Stimulated activated CD4-positive, alpha-beta T cell treated with anti-CD3 and anti-CD28 coated beads, Interleukin-12 subunit alpha, Interleukin-12 subunit beta, amount 100 ng/mL, for 4 hours (primary cell): ENCODE measurements around the gene EPB41.

ENCODE experiments used
- DNase-seq: peaks from one replicate; pipeline ENCODE4 v3.0.0-alpha.2; 2020

EPB41 gene

GRCh38 chr1:28891256-28891655, 23.1 kb upstream of the EPB41 start:
- no peak for DNase-seq

DNA sequence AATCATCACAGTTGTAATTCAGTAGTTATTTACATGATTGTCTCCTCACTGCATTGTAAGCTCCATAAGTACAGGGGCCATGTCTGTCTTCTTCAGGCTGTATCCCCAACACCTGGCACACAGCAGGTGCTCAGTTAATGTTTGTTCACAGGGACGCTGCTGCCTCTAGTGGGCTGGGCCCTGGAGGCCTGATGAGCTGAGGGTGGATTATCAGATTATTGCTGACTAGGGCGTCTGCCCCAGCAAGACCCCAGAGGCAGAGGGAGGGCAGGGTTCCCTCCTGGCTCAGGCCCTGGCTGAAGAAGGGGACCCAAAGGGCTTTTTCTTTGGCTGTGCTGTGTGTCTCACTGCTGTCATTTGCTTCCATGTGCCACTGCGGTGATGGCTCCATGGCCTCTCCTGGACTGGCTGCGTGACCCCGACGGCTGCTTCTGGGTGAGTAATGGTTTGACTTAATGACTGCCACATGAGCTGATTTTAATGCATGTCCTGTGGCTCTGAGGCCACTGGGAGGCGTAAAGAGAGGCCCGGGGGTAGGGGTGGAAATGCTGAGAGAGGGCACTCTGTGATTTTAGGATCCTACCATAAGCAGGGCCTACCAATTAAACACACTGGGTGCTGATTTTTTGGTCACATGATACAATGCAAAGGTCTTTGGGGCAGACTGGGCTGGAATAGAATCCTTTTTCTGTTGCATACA, 20.8 kb upstream of the EPB41 start:
- no peak for DNase-seq

DNA sequence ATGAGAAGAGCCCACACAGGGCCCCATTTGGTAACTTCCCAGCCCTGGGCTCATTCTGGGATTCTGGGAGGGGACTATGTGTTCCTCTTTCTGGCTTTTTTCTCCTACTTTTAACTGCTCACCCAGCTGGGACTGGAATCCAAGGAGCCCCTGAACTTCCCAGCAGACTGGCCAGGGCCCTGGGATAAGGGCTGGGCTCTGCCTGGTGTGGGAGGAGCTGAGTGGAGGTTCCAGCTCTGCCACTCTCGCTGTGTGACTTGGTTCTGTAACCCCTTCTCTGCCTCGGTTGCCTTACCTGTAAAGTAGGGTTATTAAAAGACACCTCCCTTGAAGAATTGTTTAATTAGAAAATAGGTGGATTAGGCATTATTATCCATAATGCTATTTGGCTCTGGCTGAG, 19.6 kb upstream of the EPB41 start:
- no peak for DNase-seq

- no peak for DNase-seq
Observed at GRCh38 chr1:28895896-28896608, 18.3 kb upstream of the EPB41 start.

- DNase-seq, result no peak
Observed at GRCh38 chr1:28896609-28896986, 17.8 kb upstream of the EPB41 start.

- DNase-seq, result no peak
Observed at GRCh38 chr1:28897789-28898188, 16.6 kb upstream of the EPB41 start.

GRCh38 chr1:28898405-28898881, 15.9 kb upstream of the EPB41 start:
- DNase-seq, result no peak

GRCh38 chr1:28899267-28899666, 15.1 kb upstream of the EPB41 start:
- DNase-seq, result no peak

- DNase-seq, result no peak
Observed at GRCh38 chr1:28900562-28900961, 13.8 kb upstream of the EPB41 start.

DNA sequence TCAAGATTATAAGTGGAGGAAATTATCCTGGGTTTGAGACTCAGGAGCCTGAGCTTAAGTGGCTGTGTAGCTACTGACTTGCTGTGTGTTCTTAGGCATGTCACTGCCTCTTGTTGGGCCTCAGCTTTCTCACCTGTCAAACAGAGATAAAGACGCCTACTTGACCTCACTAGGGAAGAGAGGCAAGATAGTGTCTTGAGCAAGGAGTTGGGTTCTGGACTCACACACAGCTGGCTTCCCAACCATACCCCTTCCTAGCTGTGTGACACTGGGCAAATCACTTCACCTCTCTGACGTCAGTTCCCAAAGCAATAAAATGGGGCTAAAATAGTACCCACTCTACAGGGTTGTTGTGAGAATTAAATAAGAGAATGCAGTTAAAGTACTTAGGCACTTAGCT, 11.6 kb upstream of the EPB41 start:
- no peak for DNase-seq

DNA sequence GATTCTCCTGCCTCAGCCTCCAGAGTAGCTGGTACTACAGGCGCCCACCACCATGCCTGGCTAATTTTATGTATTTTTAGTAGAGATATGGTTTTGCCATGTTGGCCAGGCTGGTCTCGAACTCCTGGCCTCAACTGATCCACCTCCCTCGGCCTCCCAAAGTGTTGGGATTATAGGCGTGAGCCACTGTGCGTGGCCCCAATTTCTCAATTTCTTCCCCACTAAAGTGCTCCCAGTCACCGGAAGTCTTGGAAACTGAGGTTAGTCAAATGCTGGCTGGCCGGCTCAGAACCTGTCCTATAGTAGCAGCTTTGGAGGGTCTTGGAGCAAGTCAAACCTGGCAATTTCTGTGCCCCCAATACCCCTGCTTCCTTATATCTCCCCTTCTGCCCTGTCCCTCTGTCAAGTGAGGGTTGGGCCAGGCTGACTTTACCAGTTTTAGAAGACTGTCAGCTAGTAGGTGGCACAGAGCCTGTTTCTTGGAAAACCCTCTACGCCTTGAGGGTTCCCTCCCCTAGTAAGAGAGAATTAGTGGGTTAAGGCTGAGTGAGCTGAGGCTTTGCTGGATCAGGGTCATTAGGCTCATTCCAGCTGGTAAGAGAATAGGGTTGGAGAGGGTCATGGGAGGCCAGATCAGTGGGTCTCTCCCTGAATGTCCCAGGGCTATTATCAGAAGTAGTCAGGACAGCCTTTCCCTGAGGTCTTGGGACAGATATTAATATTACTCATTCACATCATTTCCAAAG, 8.3 kb upstream of the EPB41 start:
- no peak for DNase-seq

GRCh38 chr1:28909198-28909597, 5.2 kb upstream of the EPB41 start:
- no peak for DNase-seq

DNA sequence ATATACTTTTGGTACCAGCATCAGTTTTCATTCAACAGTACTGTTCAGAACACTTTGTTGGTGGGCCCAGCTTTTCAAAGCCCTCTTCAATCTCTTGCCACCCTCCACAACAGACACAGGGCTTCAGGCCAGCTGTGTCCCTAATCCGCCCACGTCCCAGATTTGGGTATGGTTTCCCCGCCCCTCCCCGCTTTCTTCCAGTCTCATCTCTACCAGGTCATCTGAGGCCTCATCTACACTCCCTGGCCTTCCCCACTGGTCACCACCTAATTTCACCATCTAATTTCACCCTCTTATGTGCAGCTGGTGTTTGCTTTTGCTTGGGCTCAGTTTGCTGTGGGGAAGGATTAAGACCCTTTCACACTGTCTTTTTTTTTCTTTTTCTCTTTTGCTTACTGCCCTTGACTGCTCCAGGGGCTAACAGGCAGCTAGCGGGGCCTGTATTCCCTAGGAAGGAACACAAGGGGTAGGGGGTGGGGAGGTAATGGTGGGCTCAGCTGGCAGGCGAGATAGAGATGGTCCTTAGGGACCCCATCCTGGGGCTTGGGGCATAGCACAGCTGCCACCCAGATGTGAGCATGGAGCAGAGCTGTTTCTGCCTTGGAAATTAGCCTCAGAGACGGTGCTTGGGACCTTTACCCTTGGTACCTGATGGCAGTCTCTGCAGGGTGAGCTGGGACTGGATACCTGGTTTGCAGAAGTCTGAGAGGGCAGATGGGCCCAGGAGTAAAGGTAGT, 3.8 kb upstream of the EPB41 start:
- no peak for DNase-seq

- DNase-seq, result no peak
Observed at GRCh38 chr1:28913786-28914227, 562 bp upstream of the EPB41 start.

- DNase-seq, result peak; percentile 35
Observed at GRCh38 chr1:28915031-28915895, 894 bp downstream of the EPB41 start.

DNA sequence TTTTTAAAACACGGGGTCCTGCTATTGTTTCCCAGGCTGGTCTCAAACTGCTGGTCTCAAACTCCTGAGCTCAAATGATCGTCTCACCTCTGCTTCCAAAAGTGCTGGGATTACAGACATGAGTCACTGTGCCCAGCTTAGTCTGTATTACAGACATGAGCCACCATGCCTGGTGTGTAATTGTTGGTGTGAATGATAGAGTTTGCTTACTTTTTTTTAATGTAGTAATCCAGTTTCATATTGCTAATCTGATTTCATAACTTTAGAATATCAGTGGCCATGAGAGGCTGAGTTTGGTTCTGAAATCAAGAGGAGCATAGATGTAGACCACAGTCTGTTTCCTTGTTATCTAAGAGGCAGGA, 3.4 kb downstream of the EPB41 start:
- DNase-seq, result no peak

- no peak for DNase-seq
Observed at GRCh38 chr1:28921286-28921869, 7.0 kb downstream of the EPB41 start.

DNA sequence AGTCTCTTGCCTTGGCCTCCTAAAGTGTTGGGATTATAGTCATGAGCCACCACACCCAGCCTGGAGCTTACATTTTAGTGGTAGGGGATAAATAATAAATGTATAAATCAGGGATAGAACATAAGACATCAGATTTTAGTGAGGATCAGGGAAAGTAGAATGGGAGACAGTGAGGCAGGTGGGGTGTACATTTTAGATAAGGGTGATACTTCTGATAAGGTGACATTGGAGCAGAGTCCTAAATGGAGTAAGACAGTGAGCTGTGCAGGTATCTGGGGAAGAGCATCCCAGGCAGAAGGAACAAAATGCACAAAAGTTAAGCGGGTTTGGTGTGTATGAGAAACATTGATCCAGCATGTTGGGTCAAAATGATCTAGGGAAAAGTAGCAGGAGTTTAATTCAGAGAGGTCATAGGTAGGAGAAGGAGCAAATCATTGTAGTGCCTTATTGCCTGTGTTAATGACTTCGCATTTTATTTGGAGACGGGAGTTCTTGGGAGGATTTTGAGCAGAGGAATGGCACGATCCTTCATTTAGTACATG, 11.1 kb downstream of the EPB41 start:
- DNase-seq, result no peak

DNA sequence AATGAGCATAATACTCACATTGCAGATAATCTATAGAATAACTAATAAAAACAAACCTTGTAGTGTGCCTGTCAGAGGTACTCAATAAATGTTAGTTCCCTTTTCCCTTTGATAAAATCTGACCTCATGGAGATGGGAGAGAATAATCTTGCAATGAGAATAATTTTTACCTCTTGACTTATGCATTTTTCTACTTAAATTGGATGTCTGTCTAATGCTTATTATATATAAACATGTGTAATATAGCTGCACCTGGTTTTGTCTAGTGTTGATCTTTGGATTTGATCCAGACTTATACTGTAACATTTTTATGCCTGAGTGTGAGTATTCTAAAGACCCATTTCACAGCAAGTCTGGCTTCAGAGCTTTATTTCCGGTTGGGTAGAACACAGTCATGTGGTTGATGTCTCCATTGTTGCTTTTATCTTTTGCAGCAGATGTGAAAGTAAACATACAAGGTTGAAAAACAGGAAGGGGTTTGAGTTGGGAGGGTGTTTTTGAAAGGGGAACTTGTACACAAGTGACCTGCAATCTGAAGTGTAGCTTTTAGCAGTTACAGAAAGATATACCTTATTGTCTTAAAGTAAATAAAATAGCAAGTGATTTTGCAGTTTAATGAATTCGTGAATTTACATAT, 12.4 kb downstream of the EPB41 start:
- no peak for DNase-seq

DNA sequence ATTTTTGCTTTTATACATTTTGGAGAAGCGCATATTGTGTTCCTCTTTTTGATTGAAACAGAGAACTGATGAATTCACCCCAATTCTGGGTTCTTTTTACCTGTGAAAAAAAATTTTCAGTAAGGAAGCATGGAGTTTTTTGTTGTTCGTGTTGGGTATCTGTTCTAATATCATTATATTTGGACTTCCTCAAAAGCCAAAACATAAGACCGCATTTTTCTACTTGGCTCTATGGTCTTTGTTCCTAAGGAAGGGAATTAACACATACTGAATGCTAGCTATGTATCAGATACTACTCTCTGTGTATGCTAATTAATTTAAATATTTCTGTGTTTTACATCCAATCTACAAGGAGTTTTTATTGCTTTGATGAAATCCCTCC, 12.9 kb downstream of the EPB41 start:
- no peak for DNase-seq
